GM19023 (cell line): ENCODE measurements around the gene UBIAD1.

Experiments
- ATAC-seq: cut with Tn5 transposase; IDR thresholded peaks from one replicate; pipeline ENCODE4 v1.9.1; 2021; ENCODE audit warnings: mild to moderate bottlenecking, moderate library complexity; ENCODE audit not compliant: unreplicated experiment

The UBIAD1 gene

GRCh38 chr1:11337580-11338073 is 64.6 kb downstream of the UBIAD1 start:
- ATAC-seq, result no peak
